ENCODE results near the gene ZSCAN10. TPM values are rescaled to one million over a fixed set of nuclear protein-coding genes. Genes with fewer than 3 reads are reported as not detected.
"Not testable (repeated sequence)": the region's sequence is repeated elsewhere in the genome, so short reads cannot be mapped to it uniquely, and the experiment has no call there.

The ZSCAN10 gene
- total RNA-seq, 4 donors from 2014 or later, result not detected

DNA sequence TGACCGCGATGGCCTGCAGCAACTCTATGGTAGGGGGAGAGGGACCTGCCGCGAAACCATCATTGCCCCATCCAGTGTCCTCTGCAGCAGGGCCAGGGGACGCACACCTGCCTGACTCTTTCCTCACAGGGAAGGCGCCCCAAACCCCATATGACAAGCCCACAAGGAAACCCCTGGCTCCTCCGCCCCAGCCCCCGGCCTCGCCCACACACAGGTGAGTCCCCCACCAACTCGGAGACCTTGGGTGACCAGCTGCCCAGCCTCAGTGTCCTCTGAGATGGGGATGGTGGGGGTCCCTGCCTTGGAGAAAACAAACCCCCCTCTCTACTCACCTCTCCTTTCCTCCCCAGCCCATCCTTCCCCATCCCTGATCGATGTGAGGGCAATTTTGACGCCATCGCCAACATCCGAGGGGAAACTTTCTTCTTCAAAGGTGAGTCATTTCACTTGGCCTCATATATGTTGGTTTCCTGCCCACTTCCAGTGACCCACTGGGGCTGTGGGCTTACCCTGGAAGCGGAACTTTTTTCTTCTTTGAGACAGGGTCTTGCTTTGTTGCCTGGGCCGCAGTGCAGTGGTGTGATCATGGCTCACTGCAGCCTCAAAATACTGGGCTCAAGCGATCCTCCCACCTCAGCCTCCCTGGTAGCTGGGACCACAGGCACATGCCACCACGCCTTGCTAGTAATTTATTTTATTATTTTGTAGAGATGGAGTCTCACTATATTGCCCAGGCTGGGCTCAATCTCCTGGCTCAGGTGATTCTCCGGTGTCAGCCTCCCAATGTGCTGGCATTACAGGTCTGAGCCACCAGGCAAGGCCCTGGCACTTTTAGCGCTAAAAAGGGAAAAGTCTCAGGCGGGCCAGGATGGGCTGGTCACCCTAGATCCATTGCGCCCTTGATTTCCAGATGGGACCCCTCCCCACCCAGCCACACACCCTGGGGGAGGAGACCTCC, 41.6 kb downstream of the ZSCAN10 start:
- no peak overlapping the region for H3K4me3 ChIP-seq (replicated peaks in 1 of 3)
- intact Hi-C loops (cut with DNase I), result no loop called here
- 90 to 94% methylated on average over 13 to 19 of the region's 22 CpGs for WGBS, 2 donors

DNA sequence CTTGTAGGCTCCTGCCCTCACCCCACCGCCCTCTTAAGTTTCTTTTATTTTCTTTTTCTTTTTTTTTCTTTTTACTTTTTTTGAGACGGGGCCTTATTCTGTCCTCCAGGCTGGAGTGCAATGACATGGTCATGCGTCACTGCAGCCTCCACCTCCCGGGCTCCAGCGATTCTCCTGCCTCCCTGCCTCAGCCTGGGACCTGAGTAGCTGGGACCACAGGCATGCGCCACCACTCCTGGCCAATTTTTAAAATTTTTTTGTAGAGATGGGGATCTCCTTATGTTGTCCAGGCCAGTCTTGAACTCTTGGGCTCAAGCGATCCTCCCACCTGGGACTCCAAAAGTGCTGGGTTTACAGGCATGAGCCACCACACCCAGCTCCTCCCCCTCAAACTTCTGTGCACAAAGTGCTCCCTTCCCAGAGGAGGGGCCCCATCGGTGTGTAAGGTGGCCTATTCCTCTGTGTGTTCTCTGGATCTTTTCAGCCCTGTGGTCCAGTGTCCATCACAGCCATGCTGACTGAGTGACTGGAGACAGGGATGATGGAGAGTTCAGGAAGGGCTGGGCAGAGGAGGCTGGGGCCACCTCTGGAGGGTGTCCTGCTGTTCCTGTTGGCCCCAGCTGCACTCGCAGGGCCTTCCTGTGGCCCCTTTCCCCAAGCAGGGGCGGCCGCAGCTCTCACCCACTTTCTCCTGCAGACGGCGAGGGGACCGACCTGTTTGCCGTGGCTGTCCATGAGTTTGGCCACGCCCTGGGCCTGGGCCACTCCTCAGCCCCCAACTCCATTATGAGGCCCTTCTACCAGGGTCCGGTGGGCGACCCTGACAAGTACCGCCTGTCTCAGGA, 42.5 kb downstream of the ZSCAN10 start:
- WGBS, 2 donors, result 74 to 87% methylated on average over 7 to 19 of the region's 19 CpGs
- TF ChIP-seq CTCF (IDR thresholded peaks at IDR 0.05) (no peak), POLR2A (IDR thresholded peaks at IDR 0.05) (no peak)
- intact Hi-C loops (cut with DNase I), result no loop called here
- Histone ChIP-seq H3K4me3 (replicated peaks in 1 of 3) (no peak overlapping the region), H3K9me3 (no peaks in the 10 kb centered on the region), H3K4me1 (peaks cover 14 to 19% of the 10 kb centered on the region in 2 donors), H3K36me3 (no peaks in the 10 kb centered on the region), H3K27ac (no peak overlapping the region), H3K27me3 (no peaks in the 10 kb centered on the region)
- DNase-seq, result no peak

More for the DNA sequence above, 41.6 kb downstream of the ZSCAN10 start:
- H3K27me3 ChIP-seq, result no peaks in the 10 kb centered on the region
- H3K36me3 ChIP-seq, result no peaks in the 10 kb centered on the region
- no peaks in the 10 kb centered on the region for H3K9me3 ChIP-seq
- no peak for DNase-seq
- peaks cover 14 to 19% of the 10 kb centered on the region in 2 donors for H3K4me1 ChIP-seq
- TF ChIP-seq CTCF (IDR thresholded peaks at IDR 0.05) (no peak), POLR2A (IDR thresholded peaks at IDR 0.05) (no peak)
- no peak overlapping the region for H3K27ac ChIP-seq

DNA sequence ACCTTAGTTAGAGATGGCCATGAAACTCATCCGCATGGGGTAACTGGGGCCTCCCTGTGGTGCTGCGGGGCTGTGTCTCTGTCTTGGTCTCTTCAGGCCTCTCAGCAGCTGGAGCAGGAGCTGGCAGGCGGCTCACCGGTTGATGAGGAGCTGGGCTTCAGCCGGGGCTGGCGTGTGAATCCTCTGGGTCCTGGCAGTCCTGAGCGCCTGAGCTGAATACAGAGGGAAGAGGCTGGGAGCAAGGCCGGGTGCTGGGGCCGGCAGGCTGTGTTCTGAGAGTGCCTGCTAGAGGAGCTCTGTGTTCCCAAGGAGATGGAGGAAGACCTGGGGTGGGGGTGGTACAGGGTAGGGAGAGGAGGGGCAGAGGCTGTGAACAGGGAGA, 43.4 kb downstream of the ZSCAN10 start:
- 45 to 66% methylated on average over 2 to 9 of the region's 9 CpGs for WGBS, 2 donors
- H3K27me3 ChIP-seq; H3K36me3 ChIP-seq; H3K4me3 ChIP-seq (replicated peaks in 1 of 3); H3K27ac ChIP-seq; DNase-seq; H3K9me3 ChIP-seq; intact Hi-C loops (cut with DNase I): not testable (repeated sequence)
- H3K4me1 ChIP-seq, result peaks cover 14 to 19% of the 10 kb centered on the region in 2 donors

DNA sequence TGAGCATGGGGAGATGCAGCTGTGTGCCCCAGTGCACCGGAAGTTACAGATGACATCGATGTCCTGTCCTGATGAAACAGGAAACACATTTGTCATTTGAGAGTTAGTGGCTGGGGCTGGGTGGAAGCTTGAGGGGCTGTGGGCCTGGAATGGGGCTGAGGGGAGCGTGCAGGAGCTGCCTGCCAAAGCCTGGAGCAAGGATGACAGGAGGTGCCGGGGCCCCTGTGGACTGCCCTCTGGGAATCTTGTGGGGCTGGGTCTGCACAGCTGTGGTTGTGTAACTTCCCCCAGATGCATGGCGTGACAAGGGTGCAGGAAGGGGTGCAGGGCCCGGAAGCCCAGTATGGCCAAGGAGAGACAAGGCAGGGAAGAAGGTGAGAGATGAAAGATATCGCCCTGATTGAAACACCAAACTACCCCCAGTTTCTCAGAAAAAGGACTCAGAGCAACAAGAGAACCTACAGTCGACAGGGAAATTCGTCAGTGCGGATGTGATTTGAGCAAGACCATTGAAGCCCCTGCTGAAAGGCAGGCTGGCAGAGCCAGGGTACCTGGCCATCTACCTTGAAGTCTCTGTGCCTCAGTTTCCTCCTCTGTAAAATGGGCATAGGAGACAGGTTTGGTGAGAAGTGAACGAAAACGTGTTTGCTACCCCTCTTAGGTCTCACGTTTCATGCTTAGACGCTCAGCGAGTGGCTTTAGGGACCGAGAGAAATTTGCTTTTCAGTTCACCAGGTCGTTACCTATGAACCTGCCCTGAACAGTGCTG, 43.9 kb downstream of the ZSCAN10 start:
- DNase-seq, result no peak
- Histone ChIP-seq H3K36me3 (no peaks in the 10 kb centered on the region), H3K27ac (no peak overlapping the region), H3K27me3 (no peaks in the 10 kb centered on the region), H3K4me3 (replicated peaks in 1 of 3) (no peak overlapping the region), H3K9me3 (no peaks in the 10 kb centered on the region), H3K4me1 (peaks cover 14 to 17% of the 10 kb centered on the region in 2 donors)
- TF ChIP-seq POLR2A (IDR thresholded peaks at IDR 0.05), result no peak
- 74 to 78% methylated on average over 17 of the region's 17 CpGs for WGBS, 2 donors
- intact Hi-C loops (cut with DNase I), result no loop called here

- H3K4me3 ChIP-seq (replicated peaks in 1 of 3); H3K27ac ChIP-seq; H3K27me3 ChIP-seq; H3K4me1 ChIP-seq; H3K9me3 ChIP-seq; DNase-seq; H3K36me3 ChIP-seq; intact Hi-C loops (cut with DNase I): not testable (repeated sequence)
- 89 to 97% methylated on average over 5 to 6 of the region's 13 CpGs for WGBS, 2 donors
Observed at GRCh38 chr16:3053330-3053710, 45.8 kb downstream of the ZSCAN10 start.

GRCh38 chr16:3052571-3053329, 46.3 kb downstream of the ZSCAN10 start:
- DNase-seq; H3K27ac ChIP-seq; H3K36me3 ChIP-seq; H3K4me1 ChIP-seq; H3K9me3 ChIP-seq; H3K27me3 ChIP-seq; intact Hi-C loops (cut with DNase I); H3K4me3 ChIP-seq (replicated peaks in 1 of 3): not testable (repeated sequence)
- 88% methylated on average over 5 to 11 of the region's 12 CpGs for WGBS, 2 donors

Data from thyroid gland (tissue), 4 donors.